SK-N-SH (cell line): Measurements from ENCODE around the gene EMP1. TPM values are rescaled to one million over a fixed set of nuclear protein-coding genes. Genes with fewer than 3 reads are reported as not detected.

Experiments used
- CTCF ChIA-PET: fragments of 300-600, 350-600 bp; formaldehyde crosslinking; extraction: SDS; loops from one replicate; lab custom pipeline; 2021; lab: Yijun Ruan, JAX
- POLR2A ChIA-PET: fragments of 350-600 bp; sonication (Branson Sonifier 250); formaldehyde crosslinking; extraction: SDS; loops from one replicate; lab custom pipeline; 2020; ENCODE audit warnings: antibody characterized with exemption, inconsistent platforms; lab: Yijun Ruan, JAX
- DNase-seq: peaks from one replicate; pipeline ENCODE4 v3.0.0; 2012
- H2AFZ ChIP-seq: fragments of 200-600 bp; sonication (generic); 2 replicates; pipeline ENCODE4 v1.8.1; 2016; ENCODE audit warnings: antibody characterized with exemption, mild to moderate bottlenecking, low read depth
- H3F3A ChIP-seq: fragments of 200-600 bp; sonication (generic); replicated peaks from 2 replicates; pipeline ENCODE3; 2016; ENCODE audit warnings: antibody characterized with exemption, mild to moderate bottlenecking; ENCODE audit not compliant: insufficient read depth
- H3K27ac ChIP-seq, 2 experiments: fragments of 200-500 bp in 1 of 2; fragments of 200-600 bp in 1 of 2; sonication (Bioruptor generic) in 1 of 2; sonication (generic), shearing (Covaris generic) in 1 of 2; 2 replicates each; pipeline versions ENCODE4 v1.5.1 to v1.6.1; 2014 to 2016; ENCODE audit warnings: low read depth in 2 of 2, inconsistent platforms in 1 of 2, low read length in 1 of 2, mild to moderate bottlenecking in 1 of 2, mixed read lengths in 1 of 2
- H3K27me3 ChIP-seq: fragments of 200-600 bp; sonication (generic), shearing (Covaris generic); 2 replicates; pipeline ENCODE4 v1.6.1; 2016; ENCODE audit warnings: mixed run types; ENCODE audit not compliant: insufficient read depth
- H3K36me3 ChIP-seq, 2 experiments: fragments of 200-500 bp in 1 of 2; fragments of 200-600 bp in 1 of 2; sonication (Bioruptor generic) in 1 of 2; sonication (generic) in 1 of 2; replicated peaks in 1 of 2; 2 replicates each; pipeline versions ENCODE3 to v1.5.1; 2014 to 2016; ENCODE audit warnings: low read length in 1 of 2, mild to moderate bottlenecking in 1 of 2; ENCODE audit not compliant: insufficient read depth in 2 of 2, control insufficient read depth in 1 of 2
- H3K4me1 ChIP-seq, 2 experiments: fragments of 200-500 bp in 1 of 2; fragments of 200-600 bp in 1 of 2; sonication (Bioruptor generic) in 1 of 2; sonication (generic), shearing (Covaris generic) in 1 of 2; 2 replicates each; pipeline versions ENCODE4 v1.5.1 to v1.6.1; 2014 to 2016; ENCODE audit warnings: low read depth in 1 of 2, low read length in 1 of 2, mixed run types in 1 of 2; ENCODE audit not compliant: insufficient read depth in 2 of 2, control insufficient read depth in 1 of 2
- H3K4me2 ChIP-seq: fragments of 200-600 bp; sonication (generic), shearing (Covaris generic); 2 replicates; pipeline ENCODE4 v1.6.1; 2017; ENCODE audit warnings: mixed run types
- H3K4me3 ChIP-seq, 2 experiments: fragments of 200-500 bp in 1 of 2; fragments of 200-600 bp in 1 of 2; sonication (Bioruptor generic) in 1 of 2; sonication (generic), shearing (Covaris generic) in 1 of 2; 2 replicates each; pipeline versions ENCODE4 v1.5.1 to v1.8.1; 2014 to 2016; ENCODE audit warnings: low read depth in 2 of 2, inconsistent platforms in 1 of 2, low read length in 1 of 2, mild to moderate bottlenecking in 1 of 2, mixed read lengths in 1 of 2, moderate library complexity in 1 of 2
- H3K79me2 ChIP-seq: fragments of 200-600 bp; sonication (generic); 2 replicates; pipeline ENCODE4 v1.8.1; 2017; ENCODE audit warnings: mild to moderate bottlenecking; ENCODE audit not compliant: insufficient read depth
- H3K9ac ChIP-seq: fragments of 200-600 bp; sonication (generic); 2 replicates; pipeline ENCODE4 v1.6.1; 2017; ENCODE audit warnings: mixed run types
- H3K9me2 ChIP-seq: fragments of 200-600 bp; sonication (generic); 2 replicates; pipeline ENCODE4 v1.6.1; 2017; ENCODE audit warnings: mixed run types
- H3K9me3 ChIP-seq: fragments of 200-600 bp; sonication (generic); 2 replicates; pipeline ENCODE4 v1.6.1; 2017; ENCODE audit warnings: mixed run types, mild to moderate bottlenecking, moderate library complexity
- H4K20me1 ChIP-seq: fragments of 200-600 bp; sonication (generic); 2 replicates; pipeline ENCODE4 v1.6.1; 2017; ENCODE audit warnings: mild to moderate bottlenecking, mixed run types; ENCODE audit not compliant: insufficient read depth
- CHD2 ChIP-seq: fragments of 150-350 bp; IDR thresholded peaks from 2 replicates; pipeline ENCODE4 v1.6.1; 2018; ENCODE audit warnings: low read length; ENCODE audit not compliant: partially characterized antibody
- CTCF ChIP-seq: fragments of 200-600 bp; sonication (generic); IDR thresholded peaks from 2 replicates; pipeline ENCODE4 v1.6.1; 2017; ENCODE audit warnings: antibody characterized with exemption, mild to moderate bottlenecking, moderate library complexity
- ELF1 ChIP-seq: IDR thresholded peaks from 2 replicates; pipeline ENCODE4 v1.4.0; 2012
- EP300 ChIP-seq, 2 experiments: IDR thresholded peaks; 2 replicates each; pipeline versions ENCODE4 v1.4.0 to v1.6.1; 2012; ENCODE audit warnings: borderline replicate concordance in 1 of 2, low read depth in 1 of 2, low read length in 1 of 2
- EZH2phosphoT487 ChIP-seq: fragments of 200-600 bp; sonication (generic); IDR thresholded peaks from 2 replicates; pipeline ENCODE4 v1.6.1; 2017; ENCODE audit warnings: low read depth, mixed run types, mild to moderate bottlenecking, antibody characterized with exemption, moderate library complexity, borderline replicate concordance
- FOSL2 ChIP-seq: IDR thresholded peaks from 2 replicates; pipeline ENCODE4 v1.4.0; 2012; ENCODE audit warnings: low read depth, mild to moderate bottlenecking, moderate library complexity, borderline replicate concordance
- FOXJ3 ChIP-seq: sonication (generic); formaldehyde crosslinking; IDR thresholded peaks from 2 replicates; pipeline ENCODE4 v1.5.1; 2020; ENCODE audit warnings: mild to moderate bottlenecking, missing genetic modification reagents
- GATA2 ChIP-seq: sonication (generic); formaldehyde crosslinking; IDR thresholded peaks from 2 replicates; pipeline ENCODE4 v1.5.0; 2020; ENCODE audit warnings: mild to moderate bottlenecking, missing genetic modification reagents
- IRF3 ChIP-seq: fragments of 150-350 bp; IDR thresholded peaks from 2 replicates; pipeline ENCODE4 v1.6.1; 2016; ENCODE audit warnings: mild to moderate bottlenecking, low read depth, low read length
- MAX ChIP-seq: IDR thresholded peaks from 2 replicates; pipeline ENCODE4 v1.4.0; 2012; ENCODE audit warnings: low read depth
- MXI1 ChIP-seq: IDR thresholded peaks from 2 replicates; pipeline ENCODE4 v1.6.1; 2012; ENCODE audit warnings: mild to moderate bottlenecking, low read depth, low read length, improper control_type of control experiment
- NFIC ChIP-seq: IDR thresholded peaks from 2 replicates; pipeline ENCODE4 v1.4.0; 2012; ENCODE audit warnings: borderline replicate concordance
- PBX3 ChIP-seq: IDR thresholded peaks from 2 replicates; pipeline ENCODE4; 2012
- RAD21 ChIP-seq: IDR thresholded peaks from 2 replicates; pipeline ENCODE4 v1.6.1; 2012; ENCODE audit warnings: mild to moderate bottlenecking, low read length
- RCOR1 ChIP-seq: fragments of 150-350 bp; IDR thresholded peaks from 2 replicates; pipeline ENCODE4 v1.6.1; 2017; ENCODE audit warnings: antibody characterized with exemption, low read length
- RFX5 ChIP-seq: IDR thresholded peaks from 2 replicates; pipeline ENCODE4 v1.6.1; 2012; ENCODE audit warnings: mild to moderate bottlenecking, improper control_type of control experiment, low read length
- SMC3 ChIP-seq: IDR thresholded peaks from 2 replicates; pipeline ENCODE4 v1.6.1; 2012; ENCODE audit warnings: low read depth, low read length, improper control_type of control experiment
- TCF12 ChIP-seq: IDR thresholded peaks from 2 replicates; pipeline ENCODE4 v1.4.0; 2012
- TEAD4 ChIP-seq: IDR thresholded peaks from 2 replicates; pipeline ENCODE4 v1.4.0; 2012; ENCODE audit warnings: mild to moderate bottlenecking, borderline replicate concordance; ENCODE audit not compliant: insufficient read depth
- USF1 ChIP-seq: IDR thresholded peaks from 2 replicates; pipeline ENCODE4 v1.4.0; 2012; ENCODE audit warnings: low read depth, borderline replicate concordance
- USF2 ChIP-seq: fragments of 150-350 bp; IDR thresholded peaks from 2 replicates; pipeline ENCODE4 v1.6.1; 2017; ENCODE audit warnings: antibody characterized with exemption, low read length, low read depth, borderline replicate concordance
- YY1 ChIP-seq: IDR thresholded peaks from 2 replicates; pipeline ENCODE4 v1.4.0; 2012; ENCODE audit warnings: low read depth, mild to moderate bottlenecking
- ZBTB33 ChIP-seq: IDR thresholded peaks from 2 replicates; pipeline ENCODE4 v1.4.0; 2012; ENCODE audit warnings: low read depth, borderline replicate concordance
- WGBS: methylation state at CpG from one replicate; pipeline ENCODE4 v1.1.6; 2017; ENCODE audit warnings: low lambda C conversion rate; 5-methylcytosine and 5-hydroxymethylcytosine counted together
- polyA plus RNA-seq, 3 experiments: library from polyadenylated mRNA; depleted of rRNA; stranded (reverse); fragments of >200 nt; gene quantifications; 2 replicates each; pipeline ENCODE4 v1.2.3, GENCODE V29; 2012

The EMP1 gene
- polyA plus RNA-seq, 1 of the 3 experiments (the other 2 are of a cell fraction) = 67.4 TPM

- no peak for TF ChIP-seq IRF3
- TF ChIP-seq, all 33 proteins: peak for 0
Observed at GRCh38 chr12:13204428-13204827, 7.9 kb downstream of the EMP1 start (continued).

- H3K4me2 ChIP-seq = peak overlapping the region; percentile 62
- TF ChIP-seq RCOR1 = no peak
- TF ChIP-seq SMC3 = no peak
- TF ChIP-seq GATA2 = no peak
- TF ChIP-seq CHD2 = no peak
- TF ChIP-seq TEAD4 = peak; percentile 90
- TF ChIP-seq TCF12 = peak; percentile 79; the same call in 1 of the 2 replicates
- TF ChIP-seq FOXJ3 = no peak
- no peak for TF ChIP-seq USF1
- no peak for TF ChIP-seq RAD21
- peak; percentile 50; the same call in 1 of the 2 replicates for TF ChIP-seq PBX3
- peak; percentile 79; the same call in 1 of the 2 replicates for TF ChIP-seq YY1
- TF ChIP-seq MXI1 = no peak
- TF ChIP-seq CTCF = no peak
- TF ChIP-seq RFX5 = no peak
- no peak for TF ChIP-seq ZBTB33
- peak; percentile 72; the same call in 1 of the 2 replicates for TF ChIP-seq NFIC
- TF ChIP-seq EZH2phosphoT487 = no peak
- TF ChIP-seq EP300 (IDR thresholded peaks at IDR 0.05; ENCODE audit: borderline replicate concordance in 1 of 2, low read depth in 1 of 2, low read length in 1 of 2) = peak in 1 of 2 experiments; percentile 80; a peak in 1 of 4 replicates
- TF ChIP-seq FOSL2 = peak; percentile 89
- TF ChIP-seq USF2 = no peak
- TF ChIP-seq ELF1 = no peak
- peak; percentile 85 for TF ChIP-seq MAX
Observed at GRCh38 chr12:13205809-13206559, 9.5 kb downstream of the EMP1 start.

More at GRCh38 chr12:13205809-13206559, 9.5 kb downstream of the EMP1 start:
- Histone ChIP-seq H3K79me2 (peaks cover 85% of the 10 kb centered on the region), H3K9me3 (no peaks in the 10 kb centered on the region), H3K4me1 (peaks cover 7 to 60% of the 10 kb centered on the region in 2 experiments), H3K36me3 (no peaks in the 10 kb centered on the region), H3K4me3 (no peak overlapping the region), H3K9ac (peak overlapping the region; percentile 79), H3K27me3 (no peaks in the 10 kb centered on the region), H2AFZ (no peak overlapping the region), H4K20me1 (no peaks in the 10 kb centered on the region), H3K27ac (peak overlapping the region; percentile 3 to 100; a peak in 3 of 4 replicates), H3F3A (peaks cover 30% of the 10 kb centered on the region), H3K9me2 (no peaks in the 10 kb centered on the region)
- no peak for DNase-seq
- WGBS = 33% methylated on average over 3 of the region's 3 CpGs
- ChIA-PET CTCF (interaction anchor here (0.8 to 1.6 kb wide), 5 partner anchors 49 to 299 kb away, joined by 3 to 8 read pairs (median 3); no protein-coding TSS in a partner anchor), POLR2A (no interaction called here)
